ENCODE data around the gene ARHGEF2. TPM values are rescaled to one million over a fixed set of nuclear protein-coding genes. Genes with fewer than 3 reads are reported as not detected.

The ARHGEF2 gene
- total and polyA plus RNA-seq, 10 of the 15 experiments (the other 5 are each of a cell fraction or from before 2014, with no cell fraction given): 8.1 to 113 (median 69.9) TPM

DNA sequence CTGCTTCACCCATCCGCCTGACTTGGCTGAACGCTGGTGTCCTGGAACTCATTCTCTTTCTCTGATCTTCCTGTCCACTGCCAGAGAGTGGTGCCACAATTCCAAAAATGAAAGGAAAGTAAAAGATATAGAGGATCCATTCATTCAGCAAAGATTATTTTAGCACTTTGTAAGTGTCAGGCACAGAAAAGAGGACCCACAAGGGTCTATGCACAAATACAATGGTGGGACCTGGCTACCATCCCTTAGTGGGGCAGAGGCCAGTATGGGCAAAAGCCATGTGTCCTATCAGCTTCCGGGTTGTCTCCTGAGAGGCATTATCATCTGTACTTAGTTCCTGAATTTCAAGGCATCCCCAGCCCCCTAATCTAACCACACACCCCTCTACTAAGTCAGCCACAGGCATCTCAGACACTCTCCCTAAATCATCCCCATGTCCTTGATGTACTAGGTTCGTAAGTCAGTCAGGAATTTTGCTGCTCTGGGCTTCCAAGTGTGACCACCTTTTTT, 23.4 kb upstream of the ARHGEF2 start:
- H3K36me3 ChIP-seq (ENCODE audit: control insufficient read depth in 2 of 2, insufficient read depth in 2 of 2, low read length in 1 of 2): no peaks in the 10 kb centered on the region
- ChIA-PET CTCF (interaction anchor here (0.8 to 2.5 kb wide), 4 partner anchors 12 to 64 kb away, joined by 3 to 14 read pairs (median 6); no protein-coding TSS in a partner anchor), SMC1A (ENCODE audit: uncharacterized antibody, unreplicated experiment) (interaction anchor here (0.6 to 2.0 kb wide), 4 partner anchors 12 to 64 kb away, joined by 3 to 9 read pairs (median 4); no protein-coding TSS in a partner anchor), RAD21 (ENCODE audit: unreplicated experiment) (interaction anchor here (1.3 to 1.9 kb wide), 3 partner anchors 12 to 64 kb away, joined by 3 to 7 read pairs (median 6); no protein-coding TSS in a partner anchor), POLR2A (interaction anchor here (1.0 kb wide), 1 partner anchor 17 kb away, joined by 4 read pairs; no protein-coding TSS in a partner anchor)
- no peaks in the 10 kb centered on the region for H4K20me1 ChIP-seq (ENCODE audit: control insufficient read depth, insufficient read depth)
- DNase-seq (ENCODE audit: low read depth, low spot score) (no peak), ATAC-seq (peak; percentile 25; the same call in 2 of the 3 replicates), FAIRE-seq (no peak)
- H3K4me3 ChIP-seq: no peak overlapping the region
- H2AFZ ChIP-seq (ENCODE audit: control insufficient read depth, low read depth, low read length): no peak overlapping the region
- no peaks in the 10 kb centered on the region for H3K79me2 ChIP-seq (ENCODE audit: control insufficient read depth, insufficient read depth, low read length)
- H3K27me3 ChIP-seq (replicated peaks in 1 of 2; ENCODE audit: control insufficient read depth in 2 of 2, insufficient read depth in 2 of 2, low read length in 1 of 2): no peaks in the 10 kb centered on the region
- intact Hi-C loops (cut with micrococcal nuclease; ENCODE audit: unreplicated experiment): no loop called here
- H3K4me2 ChIP-seq (ENCODE audit: control insufficient read depth, insufficient read depth): peak overlapping the region; percentile 22; the same call in 1 of the 2 replicates
- no peak for TF ChIP-seq ETV6 (conservative IDR thresholded peaks at IDR 0.05 in 1 of 2, IDR thresholded peaks at IDR 0.05 in 1 of 2; ENCODE audit: borderline replicate concordance in 1 of 2, low read depth in 1 of 2)
- no peak for TF ChIP-seq RFX5 (IDR thresholded peaks at IDR 0.05; ENCODE audit: low read depth, low read length)
- TF ChIP-seq RAD21 (IDR thresholded peaks at IDR 0.05; ENCODE audit: insufficient read depth, low read depth, low read length): no peak
- TF ChIP-seq IRF4 (IDR thresholded peaks at IDR 0.05; ENCODE audit: low read depth, low read length): no peak
- no peak for TF ChIP-seq USF2 (IDR thresholded peaks at IDR 0.05; ENCODE audit: borderline replicate concordance, low read depth, low read length)
- TF ChIP-seq, protein P1, sequence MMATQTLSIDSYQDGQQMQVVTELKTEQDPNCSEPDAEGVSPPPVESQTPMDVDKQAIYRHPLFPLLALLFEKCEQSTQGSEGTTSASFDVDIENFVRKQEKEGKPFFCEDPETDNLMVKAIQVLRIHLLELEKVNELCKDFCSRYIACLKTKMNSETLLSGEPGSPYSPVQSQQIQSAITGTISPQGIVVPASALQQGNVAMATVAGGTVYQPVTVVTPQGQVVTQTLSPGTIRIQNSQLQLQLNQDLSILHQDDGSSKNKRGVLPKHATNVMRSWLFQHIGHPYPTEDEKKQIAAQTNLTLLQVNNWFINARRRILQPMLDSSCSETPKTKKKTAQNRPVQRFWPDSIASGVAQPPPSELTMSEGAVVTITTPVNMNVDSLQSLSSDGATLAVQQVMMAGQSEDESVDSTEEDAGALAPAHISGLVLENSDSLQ (IDR thresholded peaks at IDR 0.05): no peak
- no peak for TF ChIP-seq IKZF1 (conservative IDR thresholded peaks at IDR 0.05)
- TF ChIP-seq, protein P2, sequence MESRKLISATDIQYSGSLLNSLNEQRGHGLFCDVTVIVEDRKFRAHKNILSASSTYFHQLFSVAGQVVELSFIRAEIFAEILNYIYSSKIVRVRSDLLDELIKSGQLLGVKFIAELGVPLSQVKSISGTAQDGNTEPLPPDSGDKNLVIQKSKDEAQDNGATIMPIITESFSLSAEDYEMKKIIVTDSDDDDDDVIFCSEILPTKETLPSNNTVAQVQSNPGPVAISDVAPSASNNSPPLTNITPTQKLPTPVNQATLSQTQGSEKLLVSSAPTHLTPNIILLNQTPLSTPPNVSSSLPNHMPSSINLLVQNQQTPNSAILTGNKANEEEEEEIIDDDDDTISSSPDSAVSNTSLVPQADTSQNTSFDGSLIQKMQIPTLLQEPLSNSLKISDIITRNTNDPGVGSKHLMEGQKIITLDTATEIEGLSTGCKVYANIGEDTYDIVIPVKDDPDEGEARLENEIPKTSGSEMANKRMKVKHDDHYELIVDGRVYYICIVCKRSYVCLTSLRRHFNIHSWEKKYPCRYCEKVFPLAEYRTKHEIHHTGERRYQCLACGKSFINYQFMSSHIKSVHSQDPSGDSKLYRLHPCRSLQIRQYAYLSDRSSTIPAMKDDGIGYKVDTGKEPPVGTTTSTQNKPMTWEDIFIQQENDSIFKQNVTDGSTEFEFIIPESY (IDR thresholded peaks at IDR 0.05): no peak
- no peak for TF ChIP-seq BHLHE40 (IDR thresholded peaks at IDR 0.05; ENCODE audit: borderline replicate concordance in 1 of 2, low read depth in 2 of 2, low read length in 1 of 2)
- TF ChIP-seq, protein P3, sequence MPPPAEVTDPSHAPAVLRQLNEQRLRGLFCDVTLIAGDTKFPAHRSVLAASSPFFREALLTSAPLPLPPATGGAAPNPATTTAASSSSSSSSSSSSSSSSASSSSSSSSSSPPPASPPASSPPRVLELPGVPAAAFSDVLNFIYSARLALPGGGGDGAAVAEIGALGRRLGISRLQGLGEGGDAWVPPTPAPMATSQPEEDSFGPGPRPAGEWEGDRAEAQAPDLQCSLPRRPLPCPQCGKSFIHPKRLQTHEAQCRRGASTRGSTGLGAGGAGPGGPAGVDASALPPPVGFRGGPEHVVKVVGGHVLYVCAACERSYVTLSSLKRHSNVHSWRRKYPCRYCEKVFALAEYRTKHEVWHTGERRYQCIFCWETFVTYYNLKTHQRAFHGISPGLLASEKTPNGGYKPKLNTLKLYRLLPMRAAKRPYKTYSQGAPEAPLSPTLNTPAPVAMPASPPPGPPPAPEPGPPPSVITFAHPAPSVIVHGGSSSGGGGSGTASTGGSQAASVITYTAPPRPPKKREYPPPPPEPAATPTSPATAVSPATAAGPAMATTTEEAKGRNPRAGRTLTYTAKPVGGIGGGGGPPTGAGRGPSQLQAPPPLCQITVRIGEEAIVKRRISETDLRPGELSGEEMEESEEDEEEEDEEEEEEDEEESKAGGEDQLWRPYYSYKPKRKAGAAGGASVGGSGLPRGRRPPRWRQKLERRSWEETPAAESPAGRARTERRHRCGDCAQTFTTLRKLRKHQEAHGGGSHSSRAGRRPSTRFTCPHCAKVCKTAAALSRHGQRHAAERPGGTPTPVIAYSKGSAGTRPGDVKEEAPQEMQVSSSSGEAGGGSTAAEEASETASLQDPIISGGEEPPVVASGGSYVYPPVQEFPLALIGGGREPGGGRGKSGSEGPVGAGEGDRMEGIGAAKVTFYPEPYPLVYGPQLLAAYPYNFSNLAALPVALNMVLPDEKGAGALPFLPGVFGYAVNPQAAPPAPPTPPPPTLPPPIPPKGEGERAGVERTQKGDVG (CRISPR knock-in tag; IDR thresholded peaks at IDR 0.05): no peak
- no peak for TF ChIP-seq ZSCAN29 (IDR thresholded peaks at IDR 0.05)
- TF ChIP-seq NFYA (IDR thresholded peaks at IDR 0.05; ENCODE audit: borderline replicate concordance, low read depth, low read length): no peak
- no peak overlapping the region for H3K9ac ChIP-seq (ENCODE audit: control insufficient read depth, insufficient read depth, low read length)
- 52% methylated on average over 4 of the region's 4 CpGs for WGBS (ENCODE audit: insufficient coverage, insufficient replicate concordance, low lambda C conversion rate, missing lambda C conversion rate)
- no peaks in the 10 kb centered on the region for H3K9me3 ChIP-seq (replicated peaks; ENCODE audit: control insufficient read depth, insufficient read depth, low read length)
- no TSS peak for BruUV-seq (replicated peaks)
- in situ Hi-C loops (cut with MboI): no loop called here
- H3K27ac ChIP-seq (ENCODE audit: control insufficient read depth, insufficient read depth): no peak overlapping the region
- no peaks in the 10 kb centered on the region for H3K4me1 ChIP-seq (ENCODE audit: control insufficient read depth, insufficient read depth, low read length)

Data from GM12878 (cell line).